ENCODE results near the gene GP1BA. TPM values are rescaled to one million over a fixed set of nuclear protein-coding genes. Genes with fewer than 3 reads are reported as not detected.
"Not testable (repeated sequence)": the region's sequence is repeated elsewhere in the genome, so short reads cannot be mapped to it uniquely, and the experiment has no call there.

Gene GP1BA
- total and polyA plus RNA-seq, 3 experiments from 2014 or later: not detected

- H3K4me3 Mint-ChIP-seq: peak within 1 kb of the TSS; percentile 70 to 86 (median 79)
- Histone ChIP-seq H3K4me1 (ENCODE audit: insufficient read depth, low read length) (peaks cover 46% of the 10 kb centered on the region), H3K27me3 (ENCODE audit: insufficient read depth, low read length, poor library complexity, severe bottlenecking) (no peaks in the 10 kb centered on the region), H3K4me3 (ENCODE audit: low read length) (peak within 1 kb of the TSS; percentile 61), H3K36me3 (ENCODE audit: insufficient read depth, low read length) (no peaks in the 10 kb centered on the region), H3K9me3 (ENCODE audit: low read length) (no peaks in the 10 kb centered on the region), H3K27ac (ENCODE audit: low read depth, low read length) (peak within 1 kb of the TSS; percentile 58)
- peak; percentile 63 to 82 (median 71) for DNase-seq
- H3K9me3 Mint-ChIP-seq: no peaks in the 10 kb centered on the region
- peaks cover 0 to 6% (median 0%) of the 10 kb centered on the region in 3 donors for H3K36me3 Mint-ChIP-seq
- POLR2A ChIA-PET: interaction anchor here (1.0 to 1.6 kb wide), 3 partner anchors 37 to 64 kb away, joined by 3 to 7 read pairs (median 3); partner anchors contain the start of genes PFN1, RNF167 and SLC25A11
- H3K4me1 Mint-ChIP-seq: peaks cover 28 to 58% (median 35%) of the 10 kb centered on the region in 3 donors
- peak within 1 kb of the TSS; percentile 83 to 96 (median 92) for H3K27ac Mint-ChIP-seq
- CTCF ChIA-PET: interaction anchor here (0.6 to 1.9 kb wide), 22 partner anchors 9 to 336 kb away, joined by 3 to 16 read pairs (median 4); partner anchors contain the start of genes INCA1, RNF167, SLC25A11 and SPAG7
- peaks cover 0 to 7% of the 10 kb centered on the region in 2 donors for H3K27me3 Mint-ChIP-seq
Measured at GRCh38 chr17:4903051-4903818, 28.8 kb upstream of the GP1BA start, which contains the start of gene CHRNE. TSS of gene CHRNE (minus strand) at chr17:4903098. CDS start at chr17:4903063, 35 bp downstream.

GRCh38 chr17:4906642-4907041, 25.4 kb upstream of the GP1BA start:
- Mint-ChIP-seq H3K27ac (peak overlapping the region in 1 of 8 donors; percentile 47), H3K4me1 (peaks cover 16 to 28% (median 18%) of the 10 kb centered on the region in 3 donors)
- CTCF ChIA-PET: interaction anchor here (2.0 kb wide), 1 partner anchor 61 kb away, joined by 7 read pairs; the partner anchor contains the start of gene SPAG7
- H3K27me3 ChIP-seq (ENCODE audit: insufficient read depth, low read length, poor library complexity, severe bottlenecking); DNase-seq; H3K9me3 ChIP-seq (ENCODE audit: low read length); H3K36me3 Mint-ChIP-seq; H3K9me3 Mint-ChIP-seq; H3K4me3 ChIP-seq (ENCODE audit: low read length); H3K27me3 Mint-ChIP-seq; H3K36me3 ChIP-seq (ENCODE audit: insufficient read depth, low read length); H3K4me3 Mint-ChIP-seq; H3K27ac ChIP-seq (ENCODE audit: low read depth, low read length); POLR2A ChIA-PET: not testable (repeated sequence)
- peaks cover 38% of the 10 kb centered on the region for H3K4me1 ChIP-seq (ENCODE audit: insufficient read depth, low read length)

GRCh38 chr17:4908301-4908700, 23.8 kb upstream of the GP1BA start:
- Mint-ChIP-seq H3K9me3 (no peaks in the 10 kb centered on the region), H3K36me3 (no peaks in the 10 kb centered on the region), H3K27ac (no peak overlapping the region), H3K4me1 (peaks cover 5 to 12% (median 5%) of the 10 kb centered on the region in 3 donors), H3K4me3 (no peak overlapping the region), H3K27me3 (no peaks in the 10 kb centered on the region)
- no peaks in the 10 kb centered on the region for H3K27me3 ChIP-seq (ENCODE audit: insufficient read depth, low read length, poor library complexity, severe bottlenecking)
- H3K4me3 ChIP-seq (ENCODE audit: low read length): no peak overlapping the region
- peak in 1 of 5 donors; percentile 47 for DNase-seq
- H3K4me1 ChIP-seq (ENCODE audit: insufficient read depth, low read length): peaks cover 24% of the 10 kb centered on the region
- H3K27ac ChIP-seq (ENCODE audit: low read depth, low read length): no peak overlapping the region
- no peaks in the 10 kb centered on the region for H3K36me3 ChIP-seq (ENCODE audit: insufficient read depth, low read length)
- ChIA-PET CTCF (interaction anchor here (0.9 to 2.9 kb wide), 22 partner anchors 9 to 198 kb away, joined by 3 to 25 read pairs (median 6); partner anchors contain the start of genes ARRB2, C17orf107, CAMTA2 and INCA1), POLR2A (interaction anchor here (0.6 to 1.7 kb wide), 5 partner anchors 8 to 122 kb away, joined by 3 to 15 read pairs (median 4); partner anchors contain the start of genes PFN1, RNF167, SLC25A11 and SPAG7)
- no peaks in the 10 kb centered on the region for H3K9me3 ChIP-seq (ENCODE audit: low read length)

GRCh38 chr17:4908711-4909496, 23.2 kb upstream of the GP1BA start:
- H3K36me3 Mint-ChIP-seq: no peaks in the 10 kb centered on the region
- Histone ChIP-seq H3K4me3 (ENCODE audit: low read length) (no peak overlapping the region), H3K27ac (ENCODE audit: low read depth, low read length) (no peak overlapping the region), H3K9me3 (ENCODE audit: low read length) (no peaks in the 10 kb centered on the region), H3K27me3 (ENCODE audit: insufficient read depth, low read length, poor library complexity, severe bottlenecking) (no peaks in the 10 kb centered on the region), H3K36me3 (ENCODE audit: insufficient read depth, low read length) (no peaks in the 10 kb centered on the region), H3K4me1 (ENCODE audit: insufficient read depth, low read length) (peaks cover 18% of the 10 kb centered on the region)
- no peaks in the 10 kb centered on the region for H3K9me3 Mint-ChIP-seq
- ChIA-PET POLR2A (interaction anchor here (0.6 to 1.7 kb wide), 4 partner anchors 31 to 122 kb away, joined by 3 to 15 read pairs (median 5); partner anchors contain the start of genes PFN1, RNF167, SLC25A11 and SPAG7), CTCF (interaction anchor here (0.6 to 2.9 kb wide), 36 partner anchors 9 to 342 kb away, joined by 3 to 25 read pairs (median 4); partner anchors contain the start of genes ARRB2, C17orf107, CAMTA2 and ENO3)
- no peak overlapping the region for H3K27ac Mint-ChIP-seq
- H3K4me1 Mint-ChIP-seq: peaks cover 0 to 7% (median 0%) of the 10 kb centered on the region in 3 donors
- H3K27me3 Mint-ChIP-seq: no peaks in the 10 kb centered on the region
- no peak overlapping the region for H3K4me3 Mint-ChIP-seq
- DNase-seq: peak; percentile 45 to 83 (median 69)

- Mint-ChIP-seq H3K4me3 (no peak overlapping the region), H3K36me3 (no peaks in the 10 kb centered on the region), H3K27ac (peak overlapping the region in 1 of 8 donors; percentile 87), H3K27me3 (no peaks in the 10 kb centered on the region), H3K9me3 (no peaks in the 10 kb centered on the region), H3K4me1 (no peaks in the 10 kb centered on the region)
- POLR2A ChIA-PET: no interaction called here
- H3K4me3 ChIP-seq (ENCODE audit: low read length): no peak overlapping the region
- H3K9me3 ChIP-seq (ENCODE audit: low read length): no peaks in the 10 kb centered on the region
- H3K27ac ChIP-seq (ENCODE audit: low read depth, low read length): no peak overlapping the region
- CTCF ChIA-PET: interaction anchor here (1.4 to 1.9 kb wide), 3 partner anchors 10 to 53 kb away, joined by 5 to 7 read pairs (median 5); partner anchors contain the start of genes SLC25A11 and SPAG7
- no peak for DNase-seq
- peaks cover 9% of the 10 kb centered on the region for H3K4me1 ChIP-seq (ENCODE audit: insufficient read depth, low read length)
- H3K36me3 ChIP-seq (ENCODE audit: insufficient read depth, low read length): no peaks in the 10 kb centered on the region
- H3K27me3 ChIP-seq (ENCODE audit: insufficient read depth, low read length, poor library complexity, severe bottlenecking): no peaks in the 10 kb centered on the region
Measured at GRCh38 chr17:4913994-4914393, 18.1 kb upstream of the GP1BA start.

- H3K4me3 Mint-ChIP-seq; H3K27ac Mint-ChIP-seq; H3K27me3 ChIP-seq (ENCODE audit: insufficient read depth, low read length, poor library complexity, severe bottlenecking); DNase-seq; H3K4me1 Mint-ChIP-seq; H3K27me3 Mint-ChIP-seq; H3K36me3 ChIP-seq (ENCODE audit: insufficient read depth, low read length); H3K4me3 ChIP-seq (ENCODE audit: low read length); H3K27ac ChIP-seq (ENCODE audit: low read depth, low read length); H3K36me3 Mint-ChIP-seq; H3K9me3 Mint-ChIP-seq; POLR2A ChIA-PET; H3K9me3 ChIP-seq (ENCODE audit: low read length); H3K4me1 ChIP-seq (ENCODE audit: insufficient read depth, low read length): not testable (repeated sequence)
- CTCF ChIA-PET: interaction anchor here (1.4 to 1.9 kb wide), 3 partner anchors 9 to 53 kb away, joined by 5 to 7 read pairs (median 5); partner anchors contain the start of genes SLC25A11 and SPAG7
Measured at GRCh38 chr17:4914551-4914950, 17.5 kb upstream of the GP1BA start.

- DNase-seq: no peak
- H3K4me3 Mint-ChIP-seq: no peak overlapping the region
- H3K27me3 Mint-ChIP-seq: no peaks in the 10 kb centered on the region
- peaks cover 0 to 1% (median 0%) of the 10 kb centered on the region in 3 donors for H3K4me1 Mint-ChIP-seq
- Histone ChIP-seq H3K27me3 (ENCODE audit: insufficient read depth, low read length, poor library complexity, severe bottlenecking) (no peaks in the 10 kb centered on the region), H3K4me1 (ENCODE audit: insufficient read depth, low read length) (no peaks in the 10 kb centered on the region), H3K4me3 (ENCODE audit: low read length) (no peak overlapping the region), H3K9me3 (ENCODE audit: low read length) (no peaks in the 10 kb centered on the region), H3K36me3 (ENCODE audit: insufficient read depth, low read length) (no peaks in the 10 kb centered on the region), H3K27ac (ENCODE audit: low read depth, low read length) (no peak overlapping the region)
- POLR2A ChIA-PET: no interaction called here
- H3K9me3 Mint-ChIP-seq: no peaks in the 10 kb centered on the region
- no peaks in the 10 kb centered on the region for H3K36me3 Mint-ChIP-seq
- CTCF ChIA-PET: interaction anchor here (2.3 kb wide), 1 partner anchor 10 kb away, joined by 7 read pairs; no protein-coding TSS in a partner anchor
- no peak overlapping the region for H3K27ac Mint-ChIP-seq
Measured at GRCh38 chr17:4919511-4920047, 12.5 kb upstream of the GP1BA start.

Measured in CD8-positive, alpha-beta memory T cell (primary cell).